ENCODE measurements around the gene RUNX3.
"Not testable (repeated sequence)": the region's sequence is repeated elsewhere in the genome, so short reads cannot be mapped to it uniquely, and the experiment has no call there.

The RUNX3 gene

GRCh38 chr1:24903011-24903461 is 27.0 kb downstream of the RUNX3 start:
- FAIRE-seq (no peak), DNase-seq (ENCODE audit: insufficient read length, low spot score) (no peak)

- no peak for DNase-seq (ENCODE audit: insufficient read length, low spot score)
- FAIRE-seq, result no peak
These were observed 27.6 kb downstream of the RUNX3 start for GRCh38 chr1:24902471-24902891.

- no peak for FAIRE-seq
- no peak for DNase-seq (ENCODE audit: insufficient read length, low spot score)
These were observed 28.1 kb downstream of the RUNX3 start for GRCh38 chr1:24901791-24902470.

GRCh38 chr1:24900985-24901781 is 28.9 kb downstream of the RUNX3 start:
- FAIRE-seq (no peak), DNase-seq (ENCODE audit: insufficient read length, low spot score) (no peak)

GRCh38 chr1:24900486-24900849 is 29.6 kb downstream of the RUNX3 start:
- DNase-seq (ENCODE audit: insufficient read length, low spot score) (no peak), FAIRE-seq (no peak)

- DNase-seq (ENCODE audit: insufficient read length, low spot score), result no peak
- FAIRE-seq, result peak; percentile 62
These were observed 30.2 kb downstream of the RUNX3 start for GRCh38 chr1:24899581-24900485.

- no peak for DNase-seq (ENCODE audit: insufficient read length, low spot score)
- FAIRE-seq, result no peak
These were observed 31.1 kb downstream of the RUNX3 start for GRCh38 chr1:24898909-24899439.

- peak; percentile 67 for DNase-seq (ENCODE audit: insufficient read length, low spot score)
- peak; percentile 94 for FAIRE-seq
These were observed 31.7 kb downstream of the RUNX3 start for GRCh38 chr1:24898152-24898908.

- FAIRE-seq, result no peak
- DNase-seq (ENCODE audit: insufficient read length, low spot score), result no peak
These were observed 32.6 kb downstream of the RUNX3 start for GRCh38 chr1:24897263-24898151.

- DNase-seq (ENCODE audit: insufficient read length, low spot score), result no peak
- no peak for FAIRE-seq
These were observed 33.3 kb downstream of the RUNX3 start for GRCh38 chr1:24896596-24897262.

GRCh38 chr1:24896176-24896575 is 33.9 kb downstream of the RUNX3 start:
- FAIRE-seq (no peak), DNase-seq (ENCODE audit: insufficient read length, low spot score) (no peak)

- DNase-seq (ENCODE audit: insufficient read length, low spot score) (no peak), FAIRE-seq (no peak)
These were observed 34.6 kb downstream of the RUNX3 start for GRCh38 chr1:24895511-24895910.

- no peak for FAIRE-seq
These were observed 36.1 kb downstream of the RUNX3 start for GRCh38 chr1:24894002-24894401.

GRCh38 chr1:24893431-24893830 is 36.6 kb downstream of the RUNX3 start:
- FAIRE-seq, result no peak
- DNase-seq (ENCODE audit: insufficient read length, low spot score), result no peak

More at GRCh38 chr1:24894002-24894401, 36.1 kb downstream of the RUNX3 start:
- no peak for DNase-seq (ENCODE audit: insufficient read length, low spot score)

- no peak for FAIRE-seq
- no peak for DNase-seq (ENCODE audit: insufficient read length, low spot score)
These were observed 37.6 kb downstream of the RUNX3 start for GRCh38 chr1:24892188-24893153.

GRCh38 chr1:24891367-24891766 is 38.7 kb downstream of the RUNX3 start:
- not testable (repeated sequence) for FAIRE-seq; DNase-seq (ENCODE audit: insufficient read length, low spot score)

- no peak for DNase-seq (ENCODE audit: insufficient read length, low spot score)
- no peak for FAIRE-seq
These were observed 39.2 kb downstream of the RUNX3 start for GRCh38 chr1:24890887-24891286.
